A673 (cell line): ENCODE data around the gene PDAP1.

ENCODE experiments used
- EZH2 ChIP-seq: fragments of 200-600 bp; sonication (generic); IDR thresholded peaks from 2 replicates; pipeline ENCODE4 v1.6.1; 2017; ENCODE audit warnings: borderline replicate concordance, low read depth, mild to moderate bottlenecking, mixed read lengths, antibody characterized with exemption, low read length; ENCODE audit not compliant: poor library complexity, severe bottlenecking
- TF ChIP-seq, protein P1 (sequence below): fragments of 300-800, 200-600 bp; sonication (generic); conservative IDR thresholded peaks from 2 replicates; pipeline ENCODE4 v1.5.1; 2017; ENCODE audit warnings: low read depth, mild to moderate bottlenecking, antibody characterized with exemption, low read length, moderate library complexity, mixed read lengths

DNA sequence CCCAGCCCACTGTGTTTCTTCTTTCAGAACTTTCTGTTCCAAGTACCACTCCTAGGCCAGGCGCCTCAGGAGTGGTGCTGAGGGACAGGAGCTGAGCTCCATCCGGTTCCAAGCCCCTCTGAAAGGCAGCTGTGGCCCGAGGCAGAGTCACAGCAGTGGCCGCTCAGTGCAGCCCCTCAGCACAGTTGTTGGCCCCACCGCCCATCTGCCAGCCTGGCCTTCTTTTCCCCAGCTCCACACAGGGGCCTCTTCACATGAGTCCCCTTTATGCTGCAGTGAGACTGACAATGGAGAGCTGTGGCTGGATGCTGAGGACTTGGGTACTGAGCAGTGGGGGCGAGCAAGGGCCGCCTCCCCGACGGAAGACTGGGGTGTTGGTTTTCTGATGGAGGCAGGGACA lies 9.9 kb upstream of the PDAP1 start:
- TF ChIP-seq, protein P1, sequence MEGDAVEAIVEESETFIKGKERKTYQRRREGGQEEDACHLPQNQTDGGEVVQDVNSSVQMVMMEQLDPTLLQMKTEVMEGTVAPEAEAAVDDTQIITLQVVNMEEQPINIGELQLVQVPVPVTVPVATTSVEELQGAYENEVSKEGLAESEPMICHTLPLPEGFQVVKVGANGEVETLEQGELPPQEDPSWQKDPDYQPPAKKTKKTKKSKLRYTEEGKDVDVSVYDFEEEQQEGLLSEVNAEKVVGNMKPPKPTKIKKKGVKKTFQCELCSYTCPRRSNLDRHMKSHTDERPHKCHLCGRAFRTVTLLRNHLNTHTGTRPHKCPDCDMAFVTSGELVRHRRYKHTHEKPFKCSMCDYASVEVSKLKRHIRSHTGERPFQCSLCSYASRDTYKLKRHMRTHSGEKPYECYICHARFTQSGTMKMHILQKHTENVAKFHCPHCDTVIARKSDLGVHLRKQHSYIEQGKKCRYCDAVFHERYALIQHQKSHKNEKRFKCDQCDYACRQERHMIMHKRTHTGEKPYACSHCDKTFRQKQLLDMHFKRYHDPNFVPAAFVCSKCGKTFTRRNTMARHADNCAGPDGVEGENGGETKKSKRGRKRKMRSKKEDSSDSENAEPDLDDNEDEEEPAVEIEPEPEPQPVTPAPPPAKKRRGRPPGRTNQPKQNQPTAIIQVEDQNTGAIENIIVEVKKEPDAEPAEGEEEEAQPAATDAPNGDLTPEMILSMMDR = no peak
- no peak for TF ChIP-seq EZH2
